OCI-LY3 (cell line): Measurements from ENCODE around the gene MRPS22.

Experiments used
- H2AFZ ChIP-seq: fragments of 200-600, 300-600 bp; shearing (Covaris generic); 2 replicates; pipeline ENCODE4 v1.6.0; 2014; ENCODE audit warnings: antibody characterized with exemption, low read depth, low read length
- H3K27ac ChIP-seq: fragments of 200-600, 300-600 bp; sonication (generic); 2 replicates; pipeline ENCODE4 v1.5.1; 2014; ENCODE audit warnings: mild to moderate bottlenecking, low read length, moderate library complexity, mixed read lengths
- H3K27me3 ChIP-seq: fragments of 200-600, 300-600 bp; sonication (generic); 2 replicates; pipeline ENCODE4 v1.6.1; 2014; ENCODE audit warnings: low read depth, low read length, mixed read lengths
- H3K36me3 ChIP-seq: fragments of 200-600, 300-600 bp; sonication (generic); replicated peaks from 2 replicates; pipeline ENCODE3; 2014; ENCODE audit warnings: low read depth, low read length, mixed read lengths
- H3K4me1 ChIP-seq: fragments of 300-600, 200-600 bp; sonication (generic); 2 replicates; pipeline ENCODE4 v1.6.1; 2014; ENCODE audit warnings: low read length, mixed read lengths
- H3K4me2 ChIP-seq: fragments of 200-600, 300-600 bp; sonication (generic); 2 replicates; pipeline ENCODE4 v1.6.1; 2014; ENCODE audit warnings: low read length, mixed read lengths
- H3K4me3 ChIP-seq: fragments of 300-600, 200-600 bp; sonication (generic); 2 replicates; pipeline ENCODE4 v1.5.1; 2014; ENCODE audit warnings: antibody characterized with exemption, mild to moderate bottlenecking, low read length, moderate library complexity
- H3K79me2 ChIP-seq: fragments of 300-600, 200-600 bp; shearing (Covaris generic); 2 replicates; pipeline ENCODE4 v1.6.1; 2014; ENCODE audit warnings: mild to moderate bottlenecking, low read length, mixed read lengths
- H3K9ac ChIP-seq: fragments of 300-600, 200-600 bp; shearing (Covaris generic); 2 replicates; pipeline ENCODE4 v1.6.0; 2014; ENCODE audit warnings: mild to moderate bottlenecking, low read length, moderate library complexity
- H3K9me3 ChIP-seq: fragments of 200-600, 300-600 bp; shearing (Covaris generic); 2 replicates; pipeline ENCODE4 v1.6.1; 2014; ENCODE audit warnings: low read length, mixed read lengths; ENCODE audit not compliant: insufficient read depth
- H4K20me1 ChIP-seq: fragments of 200-600, 300-600 bp; sonication (generic); 2 replicates; pipeline ENCODE4 v1.6.1; 2016; ENCODE audit warnings: low read length, mixed read lengths; ENCODE audit not compliant: insufficient read depth
- EZH2phosphoT487 ChIP-seq: fragments of 200-600 bp; shearing (Covaris generic); IDR thresholded peaks from 2 replicates; pipeline ENCODE4 v1.6.1; 2018; ENCODE audit warnings: antibody characterized with exemption, mixed run types, low read depth
- TF ChIP-seq, protein P1 (sequence below): fragments of 200-600, 300-600 bp; sonication (generic); IDR thresholded peaks from 2 replicates; pipeline ENCODE4 v1.5.1; 2014; ENCODE audit warnings: antibody characterized with exemption, low read length, low read depth

The MRPS22 gene

DNA sequence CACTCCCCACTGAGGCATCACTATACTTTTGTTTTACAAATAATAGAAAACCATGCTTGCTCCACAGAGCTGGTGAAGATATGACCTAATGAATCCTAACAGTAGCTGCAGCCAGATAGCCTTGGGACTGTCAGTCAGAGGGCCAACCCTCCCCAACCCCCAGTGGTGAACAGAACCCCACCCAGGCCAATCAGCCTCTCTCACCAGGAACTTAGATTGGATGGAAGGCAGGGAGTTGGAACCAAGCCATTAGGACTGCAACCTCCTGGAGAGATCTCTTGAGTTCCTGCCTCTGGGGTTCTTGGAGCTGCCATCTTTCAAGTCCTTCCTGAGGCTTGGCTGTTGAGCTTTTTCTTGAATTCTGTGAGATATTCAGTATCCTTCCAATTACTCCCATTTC, 3.0 kb upstream of the MRPS22 start:
- Histone ChIP-seq H3K9ac (no peak overlapping the region), H4K20me1 (no peaks in the 10 kb centered on the region), H3K27ac (no peak overlapping the region), H3K36me3 (no peaks in the 10 kb centered on the region), H3K4me2 (no peak overlapping the region), H2AFZ (no peak overlapping the region), H3K9me3 (no peaks in the 10 kb centered on the region), H3K79me2 (peaks cover 19% of the 10 kb centered on the region), H3K27me3 (no peaks in the 10 kb centered on the region; the same call in 1 of the 2 replicates), H3K4me1 (peaks cover 8% of the 10 kb centered on the region), H3K4me3 (no peak overlapping the region)
- TF ChIP-seq, protein P1, sequence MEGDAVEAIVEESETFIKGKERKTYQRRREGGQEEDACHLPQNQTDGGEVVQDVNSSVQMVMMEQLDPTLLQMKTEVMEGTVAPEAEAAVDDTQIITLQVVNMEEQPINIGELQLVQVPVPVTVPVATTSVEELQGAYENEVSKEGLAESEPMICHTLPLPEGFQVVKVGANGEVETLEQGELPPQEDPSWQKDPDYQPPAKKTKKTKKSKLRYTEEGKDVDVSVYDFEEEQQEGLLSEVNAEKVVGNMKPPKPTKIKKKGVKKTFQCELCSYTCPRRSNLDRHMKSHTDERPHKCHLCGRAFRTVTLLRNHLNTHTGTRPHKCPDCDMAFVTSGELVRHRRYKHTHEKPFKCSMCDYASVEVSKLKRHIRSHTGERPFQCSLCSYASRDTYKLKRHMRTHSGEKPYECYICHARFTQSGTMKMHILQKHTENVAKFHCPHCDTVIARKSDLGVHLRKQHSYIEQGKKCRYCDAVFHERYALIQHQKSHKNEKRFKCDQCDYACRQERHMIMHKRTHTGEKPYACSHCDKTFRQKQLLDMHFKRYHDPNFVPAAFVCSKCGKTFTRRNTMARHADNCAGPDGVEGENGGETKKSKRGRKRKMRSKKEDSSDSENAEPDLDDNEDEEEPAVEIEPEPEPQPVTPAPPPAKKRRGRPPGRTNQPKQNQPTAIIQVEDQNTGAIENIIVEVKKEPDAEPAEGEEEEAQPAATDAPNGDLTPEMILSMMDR: no peak
- no peak for TF ChIP-seq EZH2phosphoT487

DNA sequence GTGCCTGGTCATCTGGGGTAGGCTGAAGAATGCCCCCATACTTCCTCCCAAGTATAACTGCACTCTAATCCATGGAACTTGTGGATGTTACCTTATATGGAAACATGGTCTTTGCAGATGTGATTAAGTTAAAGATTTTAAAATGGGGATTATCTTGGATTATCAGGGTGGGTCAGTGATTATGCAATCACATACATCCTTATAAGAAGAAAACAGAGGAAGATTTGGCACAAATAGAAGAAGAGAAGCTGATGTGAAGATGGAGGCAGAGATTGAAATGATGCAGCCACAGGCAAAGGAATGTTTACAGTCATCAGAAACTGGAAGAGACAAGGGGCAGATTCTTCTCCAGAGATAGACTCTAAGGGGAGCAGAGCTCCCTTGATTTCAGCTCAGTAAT, 1.8 kb upstream of the MRPS22 start:
- H2AFZ ChIP-seq: no peak overlapping the region
- H3K79me2 ChIP-seq: peaks cover 24% of the 10 kb centered on the region
- no peak overlapping the region for H3K9ac ChIP-seq
- no peaks in the 10 kb centered on the region; the same call in 1 of the 2 replicates for H4K20me1 ChIP-seq
- no peaks in the 10 kb centered on the region for H3K36me3 ChIP-seq
- H3K27me3 ChIP-seq: no peaks in the 10 kb centered on the region; the same call in 1 of the 2 replicates
- H3K4me3 ChIP-seq: no peak overlapping the region
- peaks cover 8% of the 10 kb centered on the region for H3K4me1 ChIP-seq
- no peak overlapping the region for H3K4me2 ChIP-seq
- TF ChIP-seq, protein P1: no peak
- TF ChIP-seq EZH2phosphoT487: no peak
- H3K9me3 ChIP-seq: no peaks in the 10 kb centered on the region
- H3K27ac ChIP-seq: no peak overlapping the region

DNA sequence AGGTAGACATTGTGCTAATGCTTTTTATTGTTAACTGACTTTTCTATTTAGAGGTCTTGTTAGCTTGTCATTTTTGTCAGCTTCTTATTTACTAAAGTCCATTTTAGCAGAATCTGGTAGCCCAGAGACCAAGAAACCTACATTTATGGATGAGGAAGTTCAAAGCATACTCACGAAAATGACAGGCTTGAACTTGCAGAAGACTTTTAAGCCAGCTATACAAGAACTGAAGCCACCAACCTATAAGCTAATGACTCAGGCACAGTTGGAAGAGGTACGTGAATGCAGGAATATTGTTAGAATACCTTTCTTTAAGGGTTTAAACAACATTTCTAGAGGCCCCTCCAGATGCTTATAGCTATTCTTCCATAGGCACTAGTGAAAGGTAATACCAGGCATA, 3.0 kb downstream of the MRPS22 start:
- TF ChIP-seq EZH2phosphoT487: no peak
- TF ChIP-seq, protein P1: no peak
- no peaks in the 10 kb centered on the region for H3K27me3 ChIP-seq
- peaks cover 8% of the 10 kb centered on the region for H3K4me1 ChIP-seq
- H3K36me3 ChIP-seq: peaks cover 26% of the 10 kb centered on the region
- peaks cover 24% of the 10 kb centered on the region for H3K79me2 ChIP-seq
- no peak overlapping the region for H3K9ac ChIP-seq
- no peaks in the 10 kb centered on the region for H3K9me3 ChIP-seq
- no peaks in the 10 kb centered on the region; the same call in 1 of the 2 replicates for H4K20me1 ChIP-seq
- H3K4me2 ChIP-seq: no peak overlapping the region
- H3K4me3 ChIP-seq: no peak overlapping the region
- no peak overlapping the region for H3K27ac ChIP-seq
- no peak overlapping the region for H2AFZ ChIP-seq

DNA sequence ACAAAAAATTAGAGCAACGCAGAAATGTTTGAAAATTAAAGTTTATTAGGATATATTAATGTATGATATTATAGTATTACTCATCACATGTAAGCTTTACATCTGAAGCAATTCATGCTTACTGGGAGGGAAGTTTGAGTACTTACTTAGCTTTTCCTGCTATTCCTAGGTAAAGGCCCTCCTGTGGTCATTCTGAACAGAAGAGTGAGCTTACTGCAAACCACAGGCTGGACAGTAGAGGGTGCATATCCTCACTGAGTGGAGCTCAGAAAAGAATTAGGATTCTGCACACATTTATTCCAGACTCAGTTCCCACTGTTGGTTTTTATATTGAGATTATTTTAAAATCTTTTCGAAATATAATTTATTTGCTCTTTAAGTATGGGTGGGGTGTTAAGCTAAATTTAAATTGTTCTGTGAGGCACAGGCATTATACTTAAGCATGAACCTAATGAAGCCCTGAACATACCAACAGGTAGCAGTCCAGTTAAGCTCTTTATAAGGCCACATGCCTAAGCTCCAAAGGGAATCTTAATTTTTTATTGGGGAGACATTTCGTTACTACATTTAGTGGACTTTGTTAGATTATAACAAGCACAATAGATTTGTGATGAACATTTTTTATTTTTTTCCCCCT, 10.2 kb downstream of the MRPS22 start:
- no peaks in the 10 kb centered on the region for H3K27me3 ChIP-seq
- peaks cover 71% of the 10 kb centered on the region for H3K36me3 ChIP-seq
- no peak overlapping the region for H3K9ac ChIP-seq

More for the DNA sequence above, 10.2 kb downstream of the MRPS22 start:
- peaks cover 17% of the 10 kb centered on the region for H3K4me1 ChIP-seq
- H3K79me2 ChIP-seq: no peaks in the 10 kb centered on the region
- H2AFZ ChIP-seq: no peak overlapping the region
- peaks cover 16% of the 10 kb centered on the region; the same call in 1 of the 2 replicates for H4K20me1 ChIP-seq
- H3K27ac ChIP-seq: no peak overlapping the region
- H3K4me3 ChIP-seq: no peak overlapping the region
- H3K9me3 ChIP-seq: no peaks in the 10 kb centered on the region
- no peak overlapping the region for H3K4me2 ChIP-seq
- TF ChIP-seq EZH2phosphoT487: no peak
- TF ChIP-seq, protein P1: peak; percentile 23; the same call in 1 of the 2 replicates
